Epidermal melanocyte (primary cell): ENCODE results near the gene PPARA.

Experiments used
- DNase-seq: peaks from one replicate; pipeline ENCODE4 v3.0.0; 2011; ENCODE audit warnings: low spot score; ENCODE audit not compliant: insufficient read length

PPARA gene

DNA sequence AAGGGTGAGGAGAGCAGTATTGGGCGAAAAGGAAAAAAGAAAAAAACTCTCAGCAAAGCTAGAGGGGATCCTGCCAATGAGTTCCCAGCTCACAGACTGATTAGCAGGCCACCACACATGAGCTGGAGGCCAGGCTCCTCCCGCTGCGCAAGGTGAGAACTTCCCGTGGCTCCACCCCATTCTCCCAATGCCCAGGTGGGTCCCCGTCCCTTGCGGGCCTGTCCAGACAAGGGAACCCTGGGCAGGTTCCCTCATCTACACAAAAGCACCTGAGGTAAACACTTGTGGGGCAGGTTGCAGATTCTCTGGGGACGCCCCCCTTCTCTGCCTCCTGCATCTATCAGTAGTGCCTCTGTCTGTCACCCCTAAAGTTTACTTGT, 53.3 kb downstream of the PPARA start:
- no peak for DNase-seq

DNA sequence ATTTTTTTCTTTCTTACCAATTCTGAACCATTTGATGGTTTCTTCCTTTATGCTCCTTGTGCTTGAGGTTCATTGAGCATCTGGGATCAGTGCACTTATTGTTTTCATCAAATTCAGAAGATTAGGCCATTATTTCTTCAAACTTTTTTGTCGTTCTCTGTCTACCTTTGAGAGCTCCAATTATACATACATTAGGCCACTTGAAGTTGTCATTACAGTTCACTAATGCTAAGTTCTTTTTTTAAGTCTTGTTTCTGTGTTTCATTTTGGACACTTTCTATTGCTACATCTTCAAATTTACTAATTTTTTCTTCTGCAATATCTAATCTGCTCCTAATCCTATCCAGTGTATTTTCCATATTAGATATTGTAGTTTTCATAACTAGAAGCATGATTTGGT, 58.9 kb downstream of the PPARA start:
- no peak for DNase-seq

GRCh38 chr22:46212195-46212594, 61.9 kb downstream of the PPARA start:
- no peak for DNase-seq

- no peak for DNase-seq
Measured at GRCh38 chr22:46213052-46213451, 62.7 kb downstream of the PPARA start.

DNA sequence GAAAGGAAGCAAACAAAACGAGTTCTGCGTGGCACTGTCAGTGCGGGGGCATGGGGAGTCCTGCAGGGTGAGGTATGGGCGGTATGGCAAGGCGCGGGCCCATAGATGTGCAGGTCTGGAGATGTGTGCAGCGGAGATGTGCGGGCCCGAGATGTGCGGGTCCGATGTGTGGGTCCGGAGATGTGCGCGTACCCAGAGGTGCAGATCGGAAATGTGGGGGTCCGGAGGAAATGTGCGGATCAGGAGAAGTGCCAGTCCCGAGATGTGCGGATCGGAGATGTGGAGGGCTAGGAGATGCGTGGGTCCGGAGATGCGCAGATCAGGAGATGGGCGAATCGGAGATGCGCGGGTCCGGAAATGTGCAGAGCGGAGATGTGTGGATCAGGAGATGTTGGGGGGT, 63.8 kb downstream of the PPARA start:
- DNase-seq = no peak

DNA sequence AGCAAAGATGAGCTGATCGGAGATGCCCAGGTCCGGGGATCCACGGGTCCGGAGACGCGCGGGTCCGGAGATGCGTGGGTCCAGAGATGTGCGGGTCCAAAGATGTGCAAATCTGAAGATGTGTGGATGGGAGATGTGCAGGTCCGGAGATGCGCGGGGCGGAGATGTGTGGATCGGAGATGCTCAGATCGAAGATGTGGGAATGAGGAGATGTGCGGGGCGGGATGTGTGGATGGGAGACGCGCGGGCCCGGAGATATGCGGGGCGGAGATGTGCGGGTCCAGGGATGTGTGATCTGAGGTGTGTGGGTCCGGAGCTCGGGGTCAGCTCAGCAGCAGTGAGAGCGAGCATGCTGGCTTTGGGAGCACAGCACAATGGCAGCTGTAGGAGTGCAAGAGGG, 64.3 kb downstream of the PPARA start:
- DNase-seq = no peak

DNA sequence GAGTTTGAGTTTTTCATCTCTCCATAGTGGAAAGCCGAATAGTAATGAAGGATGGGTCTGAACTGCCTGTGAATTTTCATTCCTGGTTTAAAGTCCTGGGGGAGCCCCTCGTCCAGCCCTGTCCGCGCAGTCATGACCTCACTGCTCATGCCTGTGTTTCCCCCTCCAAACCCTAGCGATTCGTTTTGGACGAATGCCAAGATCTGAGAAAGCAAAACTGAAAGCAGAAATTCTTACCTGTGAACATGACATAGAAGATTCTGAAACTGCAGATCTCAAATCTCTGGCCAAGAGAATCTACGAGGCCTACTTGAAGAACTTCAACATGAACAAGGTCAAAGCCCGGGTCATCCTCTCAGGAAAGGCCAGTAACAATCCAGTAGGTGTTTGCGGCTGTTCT, 69.3 kb downstream of the PPARA start:
- DNase-seq = no peak

DNA sequence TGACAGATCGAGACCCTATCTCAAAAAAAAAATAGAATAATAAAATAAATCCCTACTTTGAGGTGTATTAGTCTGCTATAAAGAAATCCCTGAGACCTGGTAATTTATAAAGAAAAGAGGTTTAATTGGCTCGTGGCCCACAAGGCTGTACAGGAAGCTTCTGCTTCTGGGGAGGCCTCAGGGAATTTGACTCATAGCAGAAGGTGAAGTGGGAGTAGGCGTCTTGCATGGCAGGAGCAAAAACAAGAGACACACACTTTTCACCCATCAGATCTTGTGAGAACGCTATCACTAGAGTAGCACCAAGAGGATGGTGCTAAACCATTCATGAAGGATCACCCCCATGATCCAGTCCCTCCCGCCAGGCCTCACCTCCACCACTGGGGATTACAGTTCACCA, 70.6 kb downstream of the PPARA start:
- no peak for DNase-seq

DNA sequence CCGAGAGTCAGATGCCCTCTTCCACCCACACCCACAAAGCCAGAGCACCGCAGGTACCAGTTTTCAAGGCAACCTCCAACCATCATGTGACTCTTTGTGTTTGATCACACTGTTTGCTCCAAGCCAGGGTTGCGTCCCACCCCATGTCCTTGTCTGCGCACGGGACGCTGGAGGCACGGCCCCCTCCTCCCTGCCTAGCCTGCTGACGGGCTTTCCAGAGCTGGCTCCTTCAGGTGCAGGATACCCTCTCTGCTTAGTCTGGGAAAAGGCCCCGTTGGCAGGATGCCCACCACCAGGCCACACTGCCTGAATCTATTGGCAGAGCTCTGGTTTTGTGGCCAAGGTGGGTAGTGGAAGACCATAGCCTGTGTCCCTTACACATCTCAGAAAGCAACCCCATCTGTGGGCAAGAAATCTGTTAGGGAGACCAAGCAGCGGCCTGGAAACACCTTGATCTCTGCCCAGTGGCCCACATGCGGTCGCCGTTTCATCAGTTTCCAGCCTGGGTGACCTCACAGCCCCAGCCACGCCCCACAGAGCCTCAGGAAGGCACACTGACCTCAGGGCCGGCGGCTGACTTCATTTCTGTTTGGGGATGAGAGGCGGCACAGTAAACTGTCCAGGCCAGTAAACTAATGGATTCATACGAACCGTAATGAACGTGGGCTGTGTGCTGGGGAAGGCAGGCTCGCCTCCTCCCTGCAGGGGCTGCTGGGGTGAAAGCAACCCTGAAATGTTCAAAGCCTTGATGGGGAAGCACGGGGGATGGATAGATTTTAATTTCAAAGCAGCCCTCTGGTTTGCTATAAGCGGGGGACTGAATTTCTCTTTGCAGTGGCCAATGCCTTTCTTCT, 73.9 kb downstream of the PPARA start:
- no peak for DNase-seq

GRCh38 chr22:46224898-46225290, 74.6 kb downstream of the PPARA start:
- no peak for DNase-seq

GRCh38 chr22:46225631-46226030, 75.3 kb downstream of the PPARA start:
- DNase-seq = no peak

GRCh38 chr22:46226577-46226976, 76.3 kb downstream of the PPARA start:
- no peak for DNase-seq

- DNase-seq = no peak
Measured at GRCh38 chr22:46229701-46230100, 79.4 kb downstream of the PPARA start.

GRCh38 chr22:46230262-46230901, 80.1 kb downstream of the PPARA start:
- no peak for DNase-seq

GRCh38 chr22:46233231-46233630, 82.9 kb downstream of the PPARA start:
- DNase-seq = no peak

- no peak for DNase-seq
Measured at GRCh38 chr22:46234969-46235368, 84.6 kb downstream of the PPARA start.

DNA sequence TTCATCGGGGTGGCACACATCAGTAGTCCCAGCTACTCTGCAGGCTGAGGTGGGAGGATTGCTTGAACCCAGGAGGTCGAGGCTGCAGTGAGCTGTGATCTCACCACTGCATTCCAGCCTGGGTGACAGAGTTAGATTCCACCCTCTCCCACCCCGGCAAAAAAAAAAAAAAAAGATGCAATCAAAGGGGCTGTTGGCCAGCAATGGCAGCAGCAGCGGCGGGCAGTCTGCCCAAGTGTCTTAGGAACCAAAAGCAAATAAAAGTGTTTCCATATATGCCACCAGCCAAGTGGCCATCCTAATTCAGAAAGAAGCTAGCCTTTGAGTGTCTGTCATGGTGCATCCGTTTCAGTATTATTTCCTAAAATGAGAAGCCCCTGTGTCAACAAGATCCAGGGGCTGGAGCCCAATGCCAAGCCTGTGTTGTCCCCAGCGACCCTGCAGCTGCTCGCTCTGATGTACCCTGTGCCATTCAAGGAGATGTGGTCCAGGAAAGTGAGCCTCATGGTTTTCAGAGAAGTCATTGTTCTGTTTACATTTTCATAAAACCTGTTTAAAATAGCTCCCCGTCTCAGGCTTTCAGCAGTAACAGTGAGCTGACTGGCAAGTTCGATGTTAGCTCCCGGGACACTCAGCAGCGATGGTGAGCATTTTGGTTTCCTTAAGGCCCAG, 87.3 kb downstream of the PPARA start:
- no peak for DNase-seq

GRCh38 chr22:46238541-46238940, 88.2 kb downstream of the PPARA start:
- no peak for DNase-seq

DNA sequence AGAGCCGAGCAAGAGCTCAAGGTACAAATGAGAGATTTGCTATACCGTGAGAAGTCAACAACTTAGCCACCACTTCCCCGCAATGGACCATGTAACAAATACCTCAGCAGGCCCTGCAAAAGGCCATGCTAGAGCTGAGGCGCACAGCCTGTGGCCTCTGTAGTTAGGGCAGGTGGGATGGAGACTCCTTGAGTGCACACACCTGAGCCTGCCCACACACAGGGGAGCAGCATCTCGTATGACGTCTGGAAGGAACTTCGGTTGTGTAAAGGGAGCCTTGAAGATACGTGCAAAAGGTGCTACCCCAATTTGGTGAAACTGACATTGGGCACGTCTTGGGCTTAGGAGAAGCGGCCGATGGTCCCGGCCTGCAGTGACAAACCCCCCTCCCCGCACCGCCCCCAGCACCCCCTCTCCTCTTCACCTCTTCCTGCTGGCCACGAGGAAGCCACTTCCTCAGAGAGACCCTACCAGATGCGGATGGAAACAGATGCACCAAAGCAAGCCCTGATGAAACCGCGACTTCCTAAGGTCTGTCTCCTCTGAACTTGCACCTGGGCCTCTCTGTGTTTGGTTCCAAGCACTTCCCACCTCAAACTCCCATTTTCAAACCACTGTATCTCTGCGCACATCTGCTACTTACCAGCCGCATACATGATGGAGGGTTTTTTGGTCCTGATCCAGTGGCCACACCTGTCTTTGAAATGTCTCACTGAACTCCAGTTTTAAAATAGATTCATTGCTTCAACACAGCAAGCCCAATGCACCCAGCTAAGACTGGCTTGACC, 89.1 kb downstream of the PPARA start:
- DNase-seq = no peak

- DNase-seq = no peak
Measured at GRCh38 chr22:46240073-46240472, 89.7 kb downstream of the PPARA start.

GRCh38 chr22:46240506-46240905, 90.2 kb downstream of the PPARA start:
- no peak for DNase-seq

DNA sequence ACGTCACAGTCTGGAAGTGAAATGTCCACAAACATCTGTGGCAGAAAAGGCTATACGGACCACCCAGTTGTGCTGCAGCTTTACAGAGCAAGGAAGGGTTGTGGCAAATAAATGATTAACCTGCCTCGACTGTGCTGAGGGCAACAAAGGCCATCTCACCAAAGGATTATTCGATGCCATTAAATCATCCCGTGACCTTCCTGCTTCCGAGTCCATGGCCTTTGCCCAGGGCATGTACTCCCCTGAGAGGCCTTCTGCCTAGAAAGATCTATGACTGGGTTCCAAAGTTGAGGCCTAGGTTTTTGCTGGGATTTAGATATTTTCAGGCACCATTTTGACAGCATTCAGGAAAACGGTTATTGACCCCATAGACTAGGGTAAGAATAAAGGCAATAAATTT, 90.6 kb downstream of the PPARA start:
- no peak for DNase-seq
